ENCODE data around the gene ANKRD55. TPM values are rescaled to one million over a fixed set of nuclear protein-coding genes. Genes with fewer than 3 reads are reported as not detected.

ANKRD55 gene
- total and polyA plus RNA-seq, 9 of the 15 experiments (the other 6 are each of a cell fraction or from before 2014, with no cell fraction given): 3.4 to 10.6 (median 6.5) TPM

GRCh38 chr5:56123531-56124243 lies 109.4 kb downstream of the ANKRD55 start (continued):
- TF ChIP-seq FOXO4 (CRISPR knock-in tag; IDR thresholded peaks at IDR 0.05) (peak; percentile 74; the same call in 1 of the 2 replicates), TBL1XR1 (IDR thresholded peaks at IDR 0.05; ENCODE audit: low read length in 2 of 2) (peak; percentile 99), IFI16 (CRISPR knock-in tag; IDR thresholded peaks at IDR 0.05) (0 out of 2 replicates have a peak, but pooled peaks have one; percentile 47), ZNF395 (CRISPR knock-in tag; IDR thresholded peaks at IDR 0.05) (peak; percentile 97), BMI1 (IDR thresholded peaks at IDR 0.05; ENCODE audit: low read length) (no peak), TEAD2 (tag; IDR thresholded peaks at IDR 0.05) (peak; percentile 81), MEIS2 (IDR thresholded peaks at IDR 0.05; ENCODE audit: partially characterized antibody) (peak; percentile 100), POLR2H (tag; IDR thresholded peaks at IDR 0.05; ENCODE audit: low read depth) (peak; percentile 75), TAF9B (IDR thresholded peaks at IDR 0.05; ENCODE audit: partially characterized antibody) (peak; percentile 96), HMBOX1 (IDR thresholded peaks at IDR 0.05) (peak; percentile 99), ZNF316 (IDR thresholded peaks at IDR 0.05) (peak; percentile 88), NBN (IDR thresholded peaks at IDR 0.05; ENCODE audit: low read depth) (peak; percentile 99), KDM4B (IDR thresholded peaks at IDR 0.05; ENCODE audit: borderline replicate concordance in 2 of 2, low read depth in 1 of 2) (peak in 1 of 2 experiments; percentile 75; a peak in 2 of 4 replicates), HEY1 (CRISPR knock-in tag; IDR thresholded peaks at IDR 0.05; ENCODE audit: borderline replicate concordance) (peak; percentile 71; the same call in 1 of the 2 replicates), NCOA1 (IDR thresholded peaks at IDR 0.05; ENCODE audit: low read depth) (peak; percentile 96), BRD9 (IDR thresholded peaks at IDR 0.05; ENCODE audit: low read depth, partially characterized antibody) (no peak), ERF (CRISPR knock-in tag; IDR thresholded peaks at IDR 0.05) (peak; percentile 95), SIN3B (IDR thresholded peaks at IDR 0.05; ENCODE audit: low read depth) (no peak), POLR2G (IDR thresholded peaks at IDR 0.05; ENCODE audit: low read depth, low read length) (no peak), GMEB1 (CRISPR knock-in tag; IDR thresholded peaks at IDR 0.05) (peak; percentile 15; the same call in 1 of the 2 replicates), RBM14 (IDR thresholded peaks at IDR 0.05; ENCODE audit: borderline replicate concordance, insufficient read depth, low read depth, low read length) (no peak), SMC3 (conservative IDR thresholded peaks at IDR 0.05; ENCODE audit: insufficient read depth, low read depth, low read length) (no peak)

Data from K562 (cell line).